CD8-positive, alpha-beta memory T cell (primary cell): Measurements from ENCODE around the gene XPO6. TPM values are rescaled to one million over a fixed set of nuclear protein-coding genes. Genes with fewer than 3 reads are reported as not detected.

Source experiments
- CTCF ChIA-PET: fragments of 350-600 bp; sonication (Branson Sonifier 250); formaldehyde crosslinking; loops from one replicate; lab custom pipeline; 2021; ENCODE audit warnings: antibody characterized with exemption; lab: Charles Lee
- POLR2A ChIA-PET: fragments of 350-600 bp; sonication (Branson Sonifier 250); formaldehyde crosslinking; loops from one replicate; lab custom pipeline; 2021; ENCODE audit warnings: antibody characterized with exemption; lab: Charles Lee
- DNase-seq, 5 donors: peaks; one replicate each; pipeline versions ENCODE4 v3.0.0 to v3.0.0-alpha.2; 2020 to 2022; ENCODE audit warnings: mixed read lengths in 1 of 5
- H3K27ac ChIP-seq: one replicate; pipeline ENCODE4 v1.7.0; 2013; ENCODE audit warnings: low read depth, mild to moderate bottlenecking, low read length, moderate library complexity
- H3K27me3 ChIP-seq: 2 replicates; pipeline ENCODE4 v1.7.0; 2013; ENCODE audit warnings: low read length, mild to moderate bottlenecking; ENCODE audit not compliant: insufficient read depth, poor library complexity, severe bottlenecking
- H3K36me3 ChIP-seq: 2 replicates; pipeline ENCODE4 v1.7.0; 2013; ENCODE audit warnings: mild to moderate bottlenecking, low read length, moderate library complexity; ENCODE audit not compliant: insufficient read depth
- H3K4me1 ChIP-seq: 2 replicates; pipeline ENCODE4 v1.7.0; 2013; ENCODE audit warnings: mild to moderate bottlenecking, low read length, moderate library complexity; ENCODE audit not compliant: insufficient read depth
- H3K4me3 ChIP-seq: 2 replicates; pipeline ENCODE4 v1.7.0; 2013; ENCODE audit warnings: mild to moderate bottlenecking, low read length
- H3K9me3 ChIP-seq: 2 replicates; pipeline ENCODE4 v1.7.0; 2013; ENCODE audit warnings: mild to moderate bottlenecking, low read length
- H3K27ac Mint-ChIP-seq, 8 donors: one replicate each; pipeline ENCODE4 v1.8.0; 2020 to 2021; ENCODE audit warnings: mixed read lengths in 8 of 8, mild to moderate bottlenecking in 6 of 8, inconsistent platforms in 3 of 8, moderate library complexity in 3 of 8
- H3K27me3 Mint-ChIP-seq, 2 donors: one replicate each; pipeline ENCODE4 v1.8.0; 2020 to 2021; ENCODE audit warnings: mixed read lengths in 2 of 2, mild to moderate bottlenecking in 1 of 2, moderate library complexity in 1 of 2
- H3K36me3 Mint-ChIP-seq, 3 donors: one replicate each; pipeline ENCODE4 v1.8.0; 2020 to 2021; ENCODE audit warnings: mixed read lengths in 3 of 3, inconsistent platforms in 1 of 3, mild to moderate bottlenecking in 1 of 3
- H3K4me1 Mint-ChIP-seq, 3 donors: one replicate each; pipeline ENCODE4 v1.8.0; 2020 to 2021; ENCODE audit warnings: mixed read lengths in 3 of 3, inconsistent platforms in 1 of 3, mild to moderate bottlenecking in 1 of 3
- H3K4me3 Mint-ChIP-seq, 7 donors: one replicate each; pipeline ENCODE4 v1.8.0; 2020 to 2021; ENCODE audit warnings: mixed read lengths in 7 of 7, mild to moderate bottlenecking in 6 of 7, moderate library complexity in 4 of 7, inconsistent platforms in 2 of 7
- H3K9me3 Mint-ChIP-seq, 5 donors: one replicate each; pipeline ENCODE4 v1.8.0; 2020 to 2022; ENCODE audit warnings: mixed read lengths in 5 of 5, mild to moderate bottlenecking in 3 of 5, moderate library complexity in 2 of 5, inconsistent platforms in 1 of 5
- polyA plus RNA-seq: library from polyadenylated mRNA; unstranded; fragments of 300-500 nt; fragmentation: Illumina TruSeq; gene quantifications from one replicate; pipeline ENCODE4 v1.2.3, GENCODE V29; 2021
- total RNA-seq, 2 experiments: library from RNA; stranded (reverse); gene quantifications; one replicate each; pipeline ENCODE4 v1.2.3, GENCODE V29; 2021

Gene XPO6
- total and polyA plus RNA-seq, 3 experiments from 2014 or later, result 96.8 to 234 (median 228) TPM

- CTCF ChIA-PET, result interaction anchor here (1.2 kb wide), 1 partner anchor 40 kb away, joined by 4 read pairs; no protein-coding TSS in a partner anchor
Measured at GRCh38 chr16:28110479-28110878, 101.3 kb downstream of the XPO6 start.

GRCh38 chr16:28110074-28110473 is 101.7 kb downstream of the XPO6 start:
- H3K27ac Mint-ChIP-seq, result peak overlapping the region in 5 of 8 donors; percentile 12 to 79 (median 31)
- H3K27me3 Mint-ChIP-seq, result no peaks in the 10 kb centered on the region
- no peak overlapping the region for H3K27ac ChIP-seq
- ChIA-PET POLR2A (no interaction called here), CTCF (interaction anchor here (1.2 kb wide), 1 partner anchor 39 kb away, joined by 4 read pairs; no protein-coding TSS in a partner anchor)
- peaks cover 9 to 18% (median 12%) of the 10 kb centered on the region in 3 donors for H3K4me1 Mint-ChIP-seq
- no peaks in the 10 kb centered on the region for H3K9me3 ChIP-seq
- H3K27me3 ChIP-seq, result no peaks in the 10 kb centered on the region
- H3K36me3 Mint-ChIP-seq, result peaks cover 11 to 96% (median 32%) of the 10 kb centered on the region in 3 donors
- no peak overlapping the region for H3K4me3 Mint-ChIP-seq
- no peaks in the 10 kb centered on the region for H3K4me1 ChIP-seq
- DNase-seq, result no peak
- H3K36me3 ChIP-seq, result peaks cover 81% of the 10 kb centered on the region
- no peaks in the 10 kb centered on the region for H3K9me3 Mint-ChIP-seq
- H3K4me3 ChIP-seq, result no peak overlapping the region

More at GRCh38 chr16:28110479-28110878, 101.3 kb downstream of the XPO6 start:
- POLR2A ChIA-PET, result no interaction called here
- Histone ChIP-seq H3K27me3 (no peaks in the 10 kb centered on the region), H3K4me3 (no peak overlapping the region), H3K9me3 (no peaks in the 10 kb centered on the region), H3K36me3 (peaks cover 79% of the 10 kb centered on the region), H3K27ac (no peak overlapping the region), H3K4me1 (no peaks in the 10 kb centered on the region)
- Mint-ChIP-seq H3K9me3 (no peaks in the 10 kb centered on the region), H3K4me3 (peak overlapping the region in 1 of 7 donors; percentile 13), H3K27ac (peak overlapping the region in 5 of 8 donors; percentile 12 to 79 (median 31)), H3K27me3 (no peaks in the 10 kb centered on the region), H3K36me3 (peaks cover 11 to 96% (median 28%) of the 10 kb centered on the region in 3 donors), H3K4me1 (peaks cover 9 to 19% (median 12%) of the 10 kb centered on the region in 3 donors)
- DNase-seq, result no peak

- Histone ChIP-seq H3K36me3 (peaks cover 85% of the 10 kb centered on the region), H3K27ac (no peak overlapping the region), H3K4me3 (no peak overlapping the region), H3K9me3 (no peaks in the 10 kb centered on the region), H3K27me3 (no peaks in the 10 kb centered on the region), H3K4me1 (no peaks in the 10 kb centered on the region)
- peaks cover 5 to 12% (median 11%) of the 10 kb centered on the region in 3 donors for H3K4me1 Mint-ChIP-seq
- H3K27me3 Mint-ChIP-seq, result no peaks in the 10 kb centered on the region
- H3K4me3 Mint-ChIP-seq, result no peak overlapping the region
- ChIA-PET POLR2A (no interaction called here), CTCF (interaction anchor here (0.9 kb wide), 1 partner anchor 109 kb away, joined by 3 read pairs; no protein-coding TSS in a partner anchor)
- H3K27ac Mint-ChIP-seq, result peak overlapping the region in 3 of 8 donors; percentile 47 to 83 (median 65)
- peaks cover 7 to 97% (median 34%) of the 10 kb centered on the region in 3 donors for H3K36me3 Mint-ChIP-seq
- DNase-seq, result no peak
- H3K9me3 Mint-ChIP-seq, result no peaks in the 10 kb centered on the region
Measured at GRCh38 chr16:28108590-28109247, 103.0 kb downstream of the XPO6 start.

- Mint-ChIP-seq H3K4me1 (peaks cover 5 to 11% (median 9%) of the 10 kb centered on the region in 3 donors), H3K27me3 (no peaks in the 10 kb centered on the region), H3K27ac (peak overlapping the region in 1 of 8 donors; percentile 24), H3K4me3 (no peak overlapping the region), H3K36me3 (peaks cover 7 to 99% (median 39%) of the 10 kb centered on the region in 3 donors), H3K9me3 (no peaks in the 10 kb centered on the region)
- DNase-seq, result no peak
- Histone ChIP-seq H3K4me3 (no peak overlapping the region), H3K9me3 (no peaks in the 10 kb centered on the region), H3K27ac (no peak overlapping the region), H3K4me1 (no peaks in the 10 kb centered on the region), H3K27me3 (no peaks in the 10 kb centered on the region), H3K36me3 (peaks cover 89% of the 10 kb centered on the region)
- CTCF ChIA-PET, result no interaction called here
- POLR2A ChIA-PET, result no interaction called here
Measured at GRCh38 chr16:28107232-28107631, 104.5 kb downstream of the XPO6 start.

GRCh38 chr16:28106467-28107215 is 105.1 kb downstream of the XPO6 start:
- Histone ChIP-seq H3K27me3 (no peaks in the 10 kb centered on the region), H3K27ac (no peak overlapping the region), H3K9me3 (no peaks in the 10 kb centered on the region), H3K36me3 (peaks cover 89% of the 10 kb centered on the region), H3K4me1 (no peaks in the 10 kb centered on the region), H3K4me3 (no peak overlapping the region)
- H3K27me3 Mint-ChIP-seq, result no peaks in the 10 kb centered on the region
- ChIA-PET CTCF (no interaction called here), POLR2A (no interaction called here)
- no peak for DNase-seq
- H3K4me3 Mint-ChIP-seq, result no peak overlapping the region
- peaks cover 5 to 11% (median 9%) of the 10 kb centered on the region in 3 donors for H3K4me1 Mint-ChIP-seq
- no peaks in the 10 kb centered on the region for H3K9me3 Mint-ChIP-seq
- peaks cover 7 to 99% (median 39%) of the 10 kb centered on the region in 3 donors for H3K36me3 Mint-ChIP-seq
- H3K27ac Mint-ChIP-seq, result peak overlapping the region in 1 of 8 donors; percentile 24

- ChIA-PET CTCF (no interaction called here), POLR2A (no interaction called here)
- no peak overlapping the region for H3K27ac ChIP-seq
- Mint-ChIP-seq H3K27me3 (no peaks in the 10 kb centered on the region), H3K36me3 (peaks cover 7 to 99% (median 39%) of the 10 kb centered on the region in 3 donors), H3K4me1 (peaks cover 5 to 11% (median 9%) of the 10 kb centered on the region in 3 donors), H3K4me3 (no peak overlapping the region), H3K9me3 (no peaks in the 10 kb centered on the region), H3K27ac (peak overlapping the region in 1 of 8 donors; percentile 87)
- H3K9me3 ChIP-seq, result no peaks in the 10 kb centered on the region
- H3K27me3 ChIP-seq, result no peaks in the 10 kb centered on the region
- H3K4me3 ChIP-seq, result no peak overlapping the region
- H3K4me1 ChIP-seq, result no peaks in the 10 kb centered on the region
- DNase-seq, result no peak
- peaks cover 91% of the 10 kb centered on the region for H3K36me3 ChIP-seq
Measured at GRCh38 chr16:28105954-28106353, 105.8 kb downstream of the XPO6 start.

GRCh38 chr16:28105297-28105696 is 106.5 kb downstream of the XPO6 start:
- Histone ChIP-seq H3K4me3 (no peak overlapping the region), H3K27me3 (no peaks in the 10 kb centered on the region), H3K4me1 (no peaks in the 10 kb centered on the region), H3K9me3 (no peaks in the 10 kb centered on the region), H3K27ac (no peak overlapping the region), H3K36me3 (peaks cover 91% of the 10 kb centered on the region)
- Mint-ChIP-seq H3K27me3 (no peaks in the 10 kb centered on the region), H3K4me1 (peaks cover 2 to 7% (median 7%) of the 10 kb centered on the region in 3 donors), H3K27ac (peak overlapping the region in 2 of 8 donors; percentile 57 to 60), H3K4me3 (no peak overlapping the region), H3K9me3 (no peaks in the 10 kb centered on the region), H3K36me3 (peaks cover 7 to 100% (median 36%) of the 10 kb centered on the region in 3 donors)
- CTCF ChIA-PET, result no interaction called here
- POLR2A ChIA-PET, result no interaction called here
- no peak for DNase-seq

GRCh38 chr16:28104404-28104803 is 107.4 kb downstream of the XPO6 start:
- H3K4me1 Mint-ChIP-seq, result peaks cover 0 to 2% (median 1%) of the 10 kb centered on the region in 3 donors
- H3K9me3 Mint-ChIP-seq, result no peaks in the 10 kb centered on the region
- no peak for DNase-seq
- peaks cover 91% of the 10 kb centered on the region for H3K36me3 ChIP-seq
- peaks cover 7 to 98% (median 37%) of the 10 kb centered on the region in 3 donors for H3K36me3 Mint-ChIP-seq
- H3K4me3 ChIP-seq, result no peak overlapping the region
- no peak overlapping the region for H3K27ac ChIP-seq
- POLR2A ChIA-PET, result no interaction called here
- H3K27me3 ChIP-seq, result no peaks in the 10 kb centered on the region
- H3K4me1 ChIP-seq, result no peaks in the 10 kb centered on the region
- no peak overlapping the region for H3K4me3 Mint-ChIP-seq
- H3K9me3 ChIP-seq, result no peaks in the 10 kb centered on the region
- no peaks in the 10 kb centered on the region for H3K27me3 Mint-ChIP-seq
- no peak overlapping the region for H3K27ac Mint-ChIP-seq
- CTCF ChIA-PET, result no interaction called here
